ENCODE data around the gene SLC9A6.
A peak's percentile ranks its signal among the peaks of the same experiment; 100 is the strongest.

Gene SLC9A6

DNA sequence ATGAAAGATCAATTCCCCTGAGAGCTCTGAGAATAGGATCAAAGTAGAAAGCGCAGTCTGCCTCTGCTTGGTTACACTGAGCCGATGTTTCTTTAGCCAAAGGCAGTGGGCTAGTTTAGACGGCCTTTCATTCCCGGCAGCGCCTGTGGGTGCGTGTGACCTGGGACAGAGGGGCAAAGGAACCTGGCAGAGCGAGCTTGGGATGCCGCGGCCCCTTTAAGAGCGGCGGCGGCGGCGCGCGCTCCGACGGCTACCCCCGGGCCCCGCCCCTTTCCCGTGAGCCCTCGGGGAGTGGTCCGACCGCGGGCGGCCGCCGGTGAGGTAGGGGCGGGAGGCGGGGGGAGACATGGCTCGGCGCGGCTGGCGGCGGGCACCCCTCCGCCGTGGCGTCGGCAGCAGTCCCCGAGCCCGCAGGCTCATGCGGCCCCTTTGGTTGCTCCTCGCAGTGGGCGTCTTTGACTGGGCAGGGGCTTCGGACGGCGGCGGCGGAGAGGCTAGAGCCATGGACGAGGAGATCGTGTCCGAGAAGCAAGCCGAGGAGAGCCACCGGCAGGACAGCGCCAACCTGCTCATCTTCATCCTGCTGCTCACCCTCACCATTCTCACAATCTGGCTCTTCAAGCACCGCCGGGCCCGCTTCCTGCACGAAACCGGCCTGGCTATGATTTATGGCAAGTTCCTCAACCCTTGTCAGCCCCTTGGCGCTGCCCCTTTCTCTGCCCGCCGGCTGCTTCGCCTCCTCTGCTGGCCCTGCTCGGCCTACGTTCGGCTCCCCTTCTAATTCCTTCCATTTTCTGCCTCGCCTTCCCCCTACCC, at the start of gene SLC9A6 (continued):
- TF ChIP-seq, protein P1, sequence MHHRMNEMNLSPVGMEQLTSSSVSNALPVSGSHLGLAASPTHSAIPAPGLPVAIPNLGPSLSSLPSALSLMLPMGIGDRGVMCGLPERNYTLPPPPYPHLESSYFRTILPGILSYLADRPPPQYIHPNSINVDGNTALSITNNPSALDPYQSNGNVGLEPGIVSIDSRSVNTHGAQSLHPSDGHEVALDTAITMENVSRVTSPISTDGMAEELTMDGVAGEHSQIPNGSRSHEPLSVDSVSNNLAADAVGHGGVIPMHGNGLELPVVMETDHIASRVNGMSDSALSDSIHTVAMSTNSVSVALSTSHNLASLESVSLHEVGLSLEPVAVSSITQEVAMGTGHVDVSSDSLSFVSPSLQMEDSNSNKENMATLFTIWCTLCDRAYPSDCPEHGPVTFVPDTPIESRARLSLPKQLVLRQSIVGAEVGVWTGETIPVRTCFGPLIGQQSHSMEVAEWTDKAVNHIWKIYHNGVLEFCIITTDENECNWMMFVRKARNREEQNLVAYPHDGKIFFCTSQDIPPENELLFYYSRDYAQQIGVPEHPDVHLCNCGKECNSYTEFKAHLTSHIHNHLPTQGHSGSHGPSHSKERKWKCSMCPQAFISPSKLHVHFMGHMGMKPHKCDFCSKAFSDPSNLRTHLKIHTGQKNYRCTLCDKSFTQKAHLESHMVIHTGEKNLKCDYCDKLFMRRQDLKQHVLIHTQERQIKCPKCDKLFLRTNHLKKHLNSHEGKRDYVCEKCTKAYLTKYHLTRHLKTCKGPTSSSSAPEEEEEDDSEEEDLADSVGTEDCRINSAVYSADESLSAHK (tag by site-specific recombination; IDR thresholded peaks at IDR 0.05): 0 out of 2 replicates have a peak, but pooled peaks have one; percentile 10
- TF ChIP-seq MZF1 (tag by site-specific recombination; IDR thresholded peaks at IDR 0.05; ENCODE audit: borderline replicate concordance) (no peak), ZNF221 (tag by site-specific recombination; IDR thresholded peaks at IDR 0.05; ENCODE audit: borderline replicate concordance) (no peak), ZNF24 (tag by site-specific recombination; IDR thresholded peaks at IDR 0.05) (no peak), ZNF501 (tag by site-specific recombination; IDR thresholded peaks at IDR 0.05) (peak; percentile 59; the same call in 1 of the 2 replicates), ZSCAN16 (tag by site-specific recombination; IDR thresholded peaks at IDR 0.05) (no peak), ZBTB7A (tag by site-specific recombination; IDR thresholded peaks at IDR 0.05; ENCODE audit: low read depth) (no peak), ZNF366 (tag by site-specific recombination; conservative IDR thresholded peaks at IDR 0.05) (no peak), ZNF138 (tag by site-specific recombination; IDR thresholded peaks at IDR 0.05; ENCODE audit: borderline replicate concordance) (no peak), ZNF707 (tag by site-specific recombination; IDR thresholded peaks at IDR 0.05) (no peak), ZFP41 (tag by site-specific recombination; IDR thresholded peaks at IDR 0.05; ENCODE audit: borderline replicate concordance) (no peak), ZNF768 (tag by site-specific recombination; IDR thresholded peaks at IDR 0.05) (no peak), ZNF623 (tag by site-specific recombination; IDR thresholded peaks at IDR 0.05) (no peak), OVOL3 (tag by site-specific recombination; IDR thresholded peaks at IDR 0.05) (no peak), ZFHX2 (tag by site-specific recombination; conservative IDR thresholded peaks at IDR 0.05) (no peak; the same call in 1 of the 2 replicates), KLF8 (tag by site-specific recombination; IDR thresholded peaks at IDR 0.05) (peak; percentile 48; the same call in 1 of the 2 replicates), ZNF114 (tag by site-specific recombination; IDR thresholded peaks at IDR 0.05) (no peak), ZNF394 (tag by site-specific recombination; IDR thresholded peaks at IDR 0.05; ENCODE audit: borderline replicate concordance) (no peak), ZNF677 (tag by site-specific recombination; IDR thresholded peaks at IDR 0.05) (no peak), ZNF530 (tag by site-specific recombination; IDR thresholded peaks at IDR 0.05; ENCODE audit: low read depth) (no peak), KLF7 (tag by site-specific recombination; IDR thresholded peaks at IDR 0.05; ENCODE audit: borderline replicate concordance) (no peak), ZNF423 (tag by site-specific recombination; IDR thresholded peaks at IDR 0.05) (peak; percentile 58; the same call in 1 of the 2 replicates), SP3 (tag by site-specific recombination; IDR thresholded peaks at IDR 0.05) (peak; percentile 37)
- TF ChIP-seq, protein P2, sequence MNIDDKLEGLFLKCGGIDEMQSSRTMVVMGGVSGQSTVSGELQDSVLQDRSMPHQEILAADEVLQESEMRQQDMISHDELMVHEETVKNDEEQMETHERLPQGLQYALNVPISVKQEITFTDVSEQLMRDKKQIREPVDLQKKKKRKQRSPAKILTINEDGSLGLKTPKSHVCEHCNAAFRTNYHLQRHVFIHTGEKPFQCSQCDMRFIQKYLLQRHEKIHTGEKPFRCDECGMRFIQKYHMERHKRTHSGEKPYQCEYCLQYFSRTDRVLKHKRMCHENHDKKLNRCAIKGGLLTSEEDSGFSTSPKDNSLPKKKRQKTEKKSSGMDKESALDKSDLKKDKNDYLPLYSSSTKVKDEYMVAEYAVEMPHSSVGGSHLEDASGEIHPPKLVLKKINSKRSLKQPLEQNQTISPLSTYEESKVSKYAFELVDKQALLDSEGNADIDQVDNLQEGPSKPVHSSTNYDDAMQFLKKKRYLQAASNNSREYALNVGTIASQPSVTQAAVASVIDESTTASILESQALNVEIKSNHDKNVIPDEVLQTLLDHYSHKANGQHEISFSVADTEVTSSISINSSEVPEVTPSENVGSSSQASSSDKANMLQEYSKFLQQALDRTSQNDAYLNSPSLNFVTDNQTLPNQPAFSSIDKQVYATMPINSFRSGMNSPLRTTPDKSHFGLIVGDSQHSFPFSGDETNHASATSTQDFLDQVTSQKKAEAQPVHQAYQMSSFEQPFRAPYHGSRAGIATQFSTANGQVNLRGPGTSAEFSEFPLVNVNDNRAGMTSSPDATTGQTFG (tag by site-specific recombination; IDR thresholded peaks at IDR 0.05; ENCODE audit: borderline replicate concordance): no peak
- TF ChIP-seq, protein P3, sequence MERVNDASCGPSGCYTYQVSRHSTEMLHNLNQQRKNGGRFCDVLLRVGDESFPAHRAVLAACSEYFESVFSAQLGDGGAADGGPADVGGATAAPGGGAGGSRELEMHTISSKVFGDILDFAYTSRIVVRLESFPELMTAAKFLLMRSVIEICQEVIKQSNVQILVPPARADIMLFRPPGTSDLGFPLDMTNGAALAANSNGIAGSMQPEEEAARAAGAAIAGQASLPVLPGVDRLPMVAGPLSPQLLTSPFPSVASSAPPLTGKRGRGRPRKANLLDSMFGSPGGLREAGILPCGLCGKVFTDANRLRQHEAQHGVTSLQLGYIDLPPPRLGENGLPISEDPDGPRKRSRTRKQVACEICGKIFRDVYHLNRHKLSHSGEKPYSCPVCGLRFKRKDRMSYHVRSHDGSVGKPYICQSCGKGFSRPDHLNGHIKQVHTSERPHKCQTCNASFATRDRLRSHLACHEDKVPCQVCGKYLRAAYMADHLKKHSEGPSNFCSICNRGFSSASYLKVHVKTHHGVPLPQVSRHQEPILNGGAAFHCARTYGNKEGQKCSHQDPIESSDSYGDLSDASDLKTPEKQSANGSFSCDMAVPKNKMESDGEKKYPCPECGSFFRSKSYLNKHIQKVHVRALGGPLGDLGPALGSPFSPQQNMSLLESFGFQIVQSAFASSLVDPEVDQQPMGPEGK (tag by site-specific recombination; IDR thresholded peaks at IDR 0.05): peak; percentile 52
- TF ChIP-seq, protein P4, sequence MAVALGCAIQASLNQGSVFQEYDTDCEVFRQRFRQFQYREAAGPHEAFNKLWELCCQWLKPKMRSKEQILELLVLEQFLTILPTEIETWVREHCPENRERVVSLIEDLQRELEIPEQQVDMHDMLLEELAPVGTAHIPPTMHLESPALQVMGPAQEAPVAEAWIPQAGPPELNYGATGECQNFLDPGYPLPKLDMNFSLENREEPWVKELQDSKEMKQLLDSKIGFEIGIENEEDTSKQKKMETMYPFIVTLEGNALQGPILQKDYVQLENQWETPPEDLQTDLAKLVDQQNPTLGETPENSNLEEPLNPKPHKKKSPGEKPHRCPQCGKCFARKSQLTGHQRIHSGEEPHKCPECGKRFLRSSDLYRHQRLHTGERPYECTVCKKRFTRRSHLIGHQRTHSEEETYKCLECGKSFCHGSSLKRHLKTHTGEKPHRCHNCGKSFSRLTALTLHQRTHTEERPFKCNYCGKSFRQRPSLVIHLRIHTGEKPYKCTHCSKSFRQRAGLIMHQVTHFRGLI (tag by site-specific recombination; IDR thresholded peaks at IDR 0.05): no peak
- TF ChIP-seq, protein P5, sequence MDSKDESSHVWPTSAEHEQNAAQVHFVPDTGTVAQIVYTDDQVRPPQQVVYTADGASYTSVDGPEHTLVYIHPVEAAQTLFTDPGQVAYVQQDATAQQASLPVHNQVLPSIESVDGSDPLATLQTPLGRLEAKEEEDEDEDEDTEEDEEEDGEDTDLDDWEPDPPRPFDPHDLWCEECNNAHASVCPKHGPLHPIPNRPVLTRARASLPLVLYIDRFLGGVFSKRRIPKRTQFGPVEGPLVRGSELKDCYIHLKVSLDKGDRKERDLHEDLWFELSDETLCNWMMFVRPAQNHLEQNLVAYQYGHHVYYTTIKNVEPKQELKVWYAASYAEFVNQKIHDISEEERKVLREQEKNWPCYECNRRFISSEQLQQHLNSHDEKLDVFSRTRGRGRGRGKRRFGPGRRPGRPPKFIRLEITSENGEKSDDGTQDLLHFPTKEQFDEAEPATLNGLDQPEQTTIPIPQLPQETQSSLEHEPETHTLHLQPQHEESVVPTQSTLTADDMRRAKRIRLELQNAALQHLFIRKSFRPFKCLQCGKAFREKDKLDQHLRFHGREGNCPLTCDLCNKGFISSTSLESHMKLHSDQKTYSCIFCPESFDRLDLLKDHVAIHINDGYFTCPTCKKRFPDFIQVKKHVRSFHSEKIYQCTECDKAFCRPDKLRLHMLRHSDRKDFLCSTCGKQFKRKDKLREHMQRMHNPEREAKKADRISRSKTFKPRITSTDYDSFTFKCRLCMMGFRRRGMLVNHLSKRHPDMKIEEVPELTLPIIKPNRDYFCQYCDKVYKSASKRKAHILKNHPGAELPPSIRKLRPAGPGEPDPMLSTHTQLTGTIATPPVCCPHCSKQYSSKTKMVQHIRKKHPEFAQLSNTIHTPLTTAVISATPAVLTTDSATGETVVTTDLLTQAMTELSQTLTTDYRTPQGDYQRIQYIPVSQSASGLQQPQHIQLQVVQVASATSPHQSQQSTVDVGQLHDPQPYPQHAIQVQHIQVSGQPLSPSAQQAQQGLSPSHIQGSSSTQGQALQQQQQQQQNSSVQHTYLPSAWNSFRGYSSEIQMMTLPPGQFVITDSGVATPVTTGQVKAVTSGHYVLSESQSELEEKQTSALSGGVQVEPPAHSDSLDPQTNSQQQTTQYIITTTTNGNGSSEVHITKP (tag by site-specific recombination; IDR thresholded peaks at IDR 0.05): peak; percentile 53; the same call in 1 of the 2 replicates
